HG03439 (cell line): ENCODE measurements around the gene ADIPOR2.

ENCODE experiments used
- ATAC-seq: cut with Tn5 transposase; IDR thresholded peaks from one replicate; pipeline ENCODE4 v1.9.1; 2021; ENCODE audit warnings: mild to moderate bottlenecking, moderate library complexity; ENCODE audit not compliant: unreplicated experiment

The ADIPOR2 gene

GRCh38 chr12:1768615-1769014 lies 77.7 kb downstream of the ADIPOR2 start:
- ATAC-seq, result no peak

DNA sequence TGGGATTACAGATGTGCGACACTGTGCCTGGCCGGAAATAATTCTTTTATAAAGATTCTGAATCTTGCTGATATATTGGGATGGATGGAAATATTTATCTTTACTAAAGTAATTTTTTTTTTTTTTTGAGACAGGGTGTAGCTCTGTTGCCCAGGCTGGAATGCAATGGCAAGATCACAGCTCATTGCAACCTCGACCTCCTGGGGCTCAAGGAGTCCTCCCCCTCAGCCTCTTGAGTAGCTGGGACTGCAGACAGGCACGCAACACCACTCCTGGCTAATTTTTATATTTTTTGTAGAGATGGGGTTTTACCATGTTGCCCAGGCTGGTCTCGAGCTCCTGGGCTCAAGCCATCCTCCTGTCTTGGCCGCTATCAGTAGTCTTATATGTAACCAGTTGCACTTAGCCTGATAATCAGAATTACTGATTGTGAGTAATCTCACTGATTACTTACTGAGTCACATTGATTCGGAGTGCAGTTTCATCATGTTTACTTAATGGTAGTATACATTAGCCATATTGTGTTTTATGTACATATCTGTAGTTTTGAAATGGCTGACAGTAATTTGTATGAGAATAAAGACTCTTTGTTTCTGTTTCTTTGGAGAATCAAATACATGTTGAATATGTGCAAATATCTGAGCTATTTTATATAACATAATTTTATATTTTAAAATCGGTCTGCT lies 79.1 kb downstream of the ADIPOR2 start:
- no peak for ATAC-seq

- no peak for ATAC-seq
Measured at GRCh38 chr12:1773937-1774655, 83.2 kb downstream of the ADIPOR2 start.

GRCh38 chr12:1776170-1776921 lies 85.5 kb downstream of the ADIPOR2 start:
- no peak for ATAC-seq

GRCh38 chr12:1777798-1778197 lies 86.9 kb downstream of the ADIPOR2 start:
- no peak for ATAC-seq

DNA sequence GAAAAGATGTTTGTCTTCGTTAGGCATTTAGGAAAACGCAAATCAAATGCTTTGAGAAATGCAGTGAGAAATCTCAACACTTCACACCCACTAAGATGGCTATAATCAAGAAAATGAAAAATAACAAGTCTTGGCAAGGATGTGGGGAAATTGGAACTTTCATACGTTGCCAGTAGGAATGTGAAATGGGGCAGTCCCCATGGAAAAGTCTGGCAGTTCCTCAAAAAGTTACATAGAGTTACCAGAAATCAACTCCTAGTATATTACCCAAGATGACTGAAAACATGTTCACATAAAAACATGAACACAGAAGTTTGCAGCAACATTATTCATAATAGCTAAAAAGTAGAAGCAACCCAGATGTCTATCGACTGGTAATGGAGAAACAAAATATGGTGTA lies 88.0 kb downstream of the ADIPOR2 start:
- no peak for ATAC-seq

DNA sequence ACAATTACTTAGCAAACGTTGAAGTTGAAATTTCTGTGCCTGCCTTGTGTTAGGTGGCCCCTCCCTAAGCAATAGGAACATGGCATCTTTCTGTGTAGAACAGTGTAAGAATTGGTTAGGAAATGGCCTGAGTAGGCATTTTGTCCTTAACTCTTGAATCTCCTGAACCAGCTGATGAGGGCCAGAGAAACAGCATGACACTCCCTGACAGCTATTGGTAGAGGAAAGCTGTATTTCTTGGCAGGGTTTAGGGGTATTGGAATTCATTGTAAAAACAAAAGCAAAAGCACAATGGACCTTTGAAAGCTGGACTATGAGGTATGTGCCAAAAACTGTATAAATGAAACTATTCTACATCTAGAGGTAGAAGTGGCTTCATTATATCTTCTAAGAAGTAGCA lies 88.9 kb downstream of the ADIPOR2 start:
- ATAC-seq, result no peak

- ATAC-seq, result no peak
Measured at GRCh38 chr12:1781772-1782171, 90.9 kb downstream of the ADIPOR2 start.

DNA sequence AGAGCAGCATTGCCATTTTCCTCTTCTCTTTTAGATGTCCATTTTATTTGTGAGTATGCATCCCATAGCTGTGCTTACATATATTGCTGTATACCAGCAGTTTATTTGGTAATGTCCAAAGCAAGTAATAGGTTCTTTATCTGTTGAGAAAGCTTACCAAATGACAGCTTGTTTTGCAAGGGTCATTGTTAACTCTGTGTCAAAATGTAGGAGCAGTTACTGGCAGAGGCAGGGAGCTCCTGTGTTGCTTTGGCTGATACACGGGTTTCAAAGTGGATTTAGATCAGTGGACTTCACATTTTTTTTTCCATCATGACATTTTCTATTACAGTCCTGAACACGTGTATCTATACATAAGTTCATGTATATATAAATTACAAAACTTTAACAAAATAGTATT lies 91.3 kb downstream of the ADIPOR2 start:
- no peak for ATAC-seq

DNA sequence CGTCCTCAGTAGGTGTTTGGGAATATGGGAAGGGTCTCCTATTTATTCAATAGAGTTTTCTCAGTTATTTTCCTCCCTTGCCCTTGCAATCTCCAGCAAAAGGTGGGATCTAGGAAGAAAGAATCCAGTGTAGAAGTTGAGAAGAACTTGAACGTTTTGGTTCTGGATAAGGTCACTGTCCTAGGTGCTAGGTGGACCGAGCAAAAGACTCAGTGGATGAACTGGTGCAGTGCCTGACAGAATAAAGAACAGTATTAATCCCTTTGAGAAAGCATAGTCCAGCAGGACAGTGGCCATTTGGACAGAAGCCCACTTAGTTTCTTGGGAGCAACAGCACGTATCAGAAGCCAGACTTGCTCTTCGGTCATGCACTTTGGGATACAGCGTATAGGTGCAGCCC lies 96.8 kb downstream of the ADIPOR2 start:
- ATAC-seq, result no peak

GRCh38 chr12:1790444-1790843 lies 99.6 kb downstream of the ADIPOR2 start:
- ATAC-seq, result no peak

DNA sequence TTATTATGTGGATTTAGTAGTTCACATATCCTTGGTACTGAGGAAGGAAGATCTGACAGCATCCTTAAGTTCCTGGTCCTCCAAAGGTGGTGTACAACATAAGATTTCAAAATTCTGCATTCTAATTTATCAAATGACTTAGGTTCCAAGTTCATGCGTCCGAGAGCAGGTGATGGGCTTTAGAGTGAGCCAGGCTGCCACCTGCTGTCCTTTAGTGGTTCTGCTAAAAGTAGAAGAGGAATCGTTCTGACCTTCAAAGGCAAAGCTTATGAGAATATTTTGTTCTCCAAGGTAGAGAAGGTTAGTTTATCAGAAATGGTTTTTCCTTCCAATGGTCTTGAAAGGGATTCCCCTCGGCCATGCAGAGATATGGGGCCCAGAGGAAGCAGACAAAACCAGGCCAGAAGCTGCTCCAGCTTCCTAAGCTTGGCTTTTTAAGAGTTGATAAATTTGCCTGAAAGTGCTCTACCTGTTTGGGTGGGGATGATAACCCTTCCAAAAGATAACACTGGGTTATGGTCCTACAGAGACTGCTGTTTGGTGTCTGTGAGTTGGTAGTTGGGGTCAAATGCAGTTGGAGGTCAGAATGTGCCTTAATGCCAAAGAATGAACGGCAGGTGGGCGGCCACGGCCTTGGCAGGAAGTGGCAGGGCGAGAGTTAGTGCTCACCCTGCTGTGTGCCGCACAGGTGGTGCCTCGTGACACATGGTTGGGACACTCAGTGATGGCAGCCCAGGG lies 100.4 kb downstream of the ADIPOR2 start:
- ATAC-seq, result no peak

DNA sequence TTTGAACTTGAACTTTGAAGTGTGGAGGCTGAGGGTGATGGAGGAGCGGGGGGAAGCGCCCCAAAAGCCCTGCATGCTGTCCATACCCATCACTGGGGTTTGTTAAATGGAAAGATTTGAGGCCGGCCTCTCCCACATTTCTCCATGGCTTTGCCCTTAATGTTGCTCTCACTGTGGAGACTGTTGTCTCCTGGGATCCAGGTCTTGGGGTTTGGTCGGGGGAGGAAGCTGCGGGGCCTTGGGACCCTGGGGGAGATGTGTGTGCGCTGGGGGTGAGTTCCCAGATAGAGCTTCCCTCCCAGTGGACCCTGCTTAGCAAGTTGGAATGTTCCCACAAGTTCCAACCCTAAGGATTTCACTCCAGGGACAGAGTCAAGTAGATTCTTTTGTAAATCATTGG lies 101.5 kb downstream of the ADIPOR2 start:
- ATAC-seq, result no peak

DNA sequence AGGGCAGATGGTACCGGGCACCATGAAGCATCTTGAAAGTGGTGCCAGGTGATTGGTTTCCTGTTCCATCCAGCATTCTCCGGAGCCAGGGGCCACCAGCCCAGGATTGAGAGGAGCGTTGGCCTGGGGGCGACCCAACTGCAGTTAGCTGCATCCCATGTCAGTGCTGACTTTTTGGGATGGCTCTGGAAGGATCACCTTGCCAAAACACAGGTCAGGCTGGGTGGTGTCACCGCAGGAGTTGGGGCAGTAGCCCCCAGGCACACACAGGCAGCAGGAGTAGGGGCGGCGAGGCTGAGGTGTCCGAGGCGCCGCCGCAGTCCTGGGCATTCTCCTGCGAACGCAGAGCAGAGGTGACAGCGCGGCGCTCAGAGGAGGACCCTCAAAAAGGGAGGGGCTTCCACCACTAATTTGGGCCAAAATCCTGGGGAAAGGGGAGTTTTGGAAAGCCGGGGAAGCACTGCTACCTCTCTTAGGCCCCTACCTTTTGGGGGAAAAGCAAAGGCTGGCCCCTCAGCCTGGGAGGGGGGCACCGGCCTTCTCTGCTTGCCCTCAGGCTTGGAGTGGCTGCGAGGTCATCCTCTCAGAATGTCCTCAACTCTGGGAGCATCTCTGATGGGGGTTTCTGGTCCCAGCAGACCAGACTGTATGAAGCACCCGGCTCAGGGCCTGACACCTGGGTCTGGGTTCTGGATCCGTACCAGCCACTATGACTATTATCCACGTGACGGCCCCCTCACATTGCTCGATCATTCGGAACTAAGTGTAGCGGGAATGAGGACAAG lies 102.7 kb downstream of the ADIPOR2 start:
- no peak for ATAC-seq

DNA sequence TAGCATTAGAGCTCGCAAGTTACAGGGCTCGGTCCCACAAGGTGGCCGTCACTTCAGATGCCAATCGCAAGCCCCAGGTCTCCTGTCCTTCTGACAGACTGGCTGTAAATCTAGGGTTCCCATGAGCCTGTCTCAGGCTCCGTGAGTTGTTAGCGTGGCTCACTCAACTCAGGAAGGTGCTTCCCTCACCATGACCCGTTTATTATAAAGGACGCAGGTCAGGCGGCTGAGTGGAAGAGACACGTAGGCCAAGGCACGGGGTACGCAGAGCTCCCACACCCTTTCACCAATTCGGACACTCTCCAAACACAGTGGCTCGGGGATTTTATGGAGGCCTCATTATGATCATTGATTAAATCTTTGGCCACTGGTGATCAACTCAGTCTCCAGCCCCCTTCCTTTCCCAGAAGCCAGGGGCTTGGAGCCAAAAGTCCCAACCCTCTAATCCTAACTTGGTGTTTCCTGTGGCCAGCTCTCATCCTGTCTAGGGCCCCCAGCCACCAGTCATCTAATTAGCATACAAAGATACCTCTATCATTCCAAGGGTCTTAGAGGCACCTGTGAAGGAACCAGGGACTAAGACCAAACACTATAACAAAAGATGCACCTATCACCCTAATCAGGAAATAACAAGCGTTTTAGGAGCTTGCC lies 103.7 kb downstream of the ADIPOR2 start:
- ATAC-seq, result no peak

- ATAC-seq, result no peak
Measured at GRCh38 chr12:1795221-1795784, 104.4 kb downstream of the ADIPOR2 start.

DNA sequence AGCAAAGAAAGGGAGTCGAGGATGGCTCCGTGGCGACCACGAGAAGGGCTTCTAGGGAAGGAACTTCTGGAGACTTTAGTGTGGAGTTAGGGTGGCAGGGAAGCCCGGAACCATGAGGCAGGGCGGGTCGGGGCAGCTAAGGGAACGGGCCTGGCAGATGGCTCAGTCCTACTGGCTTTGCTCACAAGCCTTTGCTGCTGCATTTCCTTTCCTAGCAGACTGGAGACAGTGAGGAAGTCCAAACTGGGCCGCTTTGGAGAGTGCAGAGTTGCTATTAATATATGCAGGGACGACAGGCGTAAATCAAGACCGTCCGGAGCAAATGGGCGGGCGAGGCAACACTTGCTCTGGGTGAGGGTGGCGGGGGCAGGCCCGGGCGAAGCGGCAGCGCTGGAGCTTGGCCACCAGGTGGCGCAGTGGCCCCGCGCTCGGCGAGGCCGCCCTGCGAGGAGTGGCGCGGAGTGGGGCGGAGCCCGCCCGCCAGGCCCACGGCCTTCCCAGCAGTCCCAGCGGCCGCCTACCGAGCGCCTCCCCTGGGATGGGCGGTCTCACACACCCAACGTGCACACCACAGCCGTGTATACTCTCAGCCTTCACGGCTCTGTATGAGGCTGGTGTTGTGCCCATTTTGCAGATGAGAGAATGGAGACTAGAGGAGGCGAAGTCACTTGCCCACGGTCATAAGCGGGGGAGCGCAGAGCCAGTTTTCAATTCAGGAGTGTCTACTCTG lies 105.1 kb downstream of the ADIPOR2 start:
- ATAC-seq, result peak; percentile 86

DNA sequence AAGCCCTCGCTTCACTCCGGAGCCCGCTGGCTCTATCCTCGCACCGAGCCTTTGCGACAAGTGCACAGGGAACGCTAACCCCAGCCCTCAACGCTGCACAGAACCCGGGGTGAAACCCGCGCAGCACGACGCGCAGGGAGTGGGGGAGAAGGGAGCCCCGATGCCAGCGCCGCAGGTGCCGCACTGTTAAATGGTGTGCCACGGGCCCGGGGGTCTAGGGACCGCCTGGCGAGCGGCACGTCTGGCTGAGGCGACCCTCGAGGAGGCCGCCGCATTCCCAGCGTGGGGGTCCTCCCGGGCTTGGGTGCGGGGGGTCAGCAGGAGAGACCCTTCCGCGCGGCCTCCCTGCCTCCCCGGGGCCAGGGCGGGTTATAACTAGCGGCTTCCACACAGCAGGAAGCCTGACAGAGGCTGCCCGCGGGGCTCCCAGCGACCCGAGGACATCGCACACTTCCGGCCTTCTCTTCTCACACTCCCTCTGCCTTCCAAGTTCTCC lies 105.7 kb downstream of the ADIPOR2 start:
- ATAC-seq, result peak; percentile 23
